Measurements from ENCODE around the gene SF3B2. TPM values are rescaled to one million over a fixed set of nuclear protein-coding genes. Genes with fewer than 3 reads are reported as not detected.

SF3B2 gene
- total and polyA plus RNA-seq, 4 donors = 50.5 to 67.6 (median 57.2) TPM

DNA sequence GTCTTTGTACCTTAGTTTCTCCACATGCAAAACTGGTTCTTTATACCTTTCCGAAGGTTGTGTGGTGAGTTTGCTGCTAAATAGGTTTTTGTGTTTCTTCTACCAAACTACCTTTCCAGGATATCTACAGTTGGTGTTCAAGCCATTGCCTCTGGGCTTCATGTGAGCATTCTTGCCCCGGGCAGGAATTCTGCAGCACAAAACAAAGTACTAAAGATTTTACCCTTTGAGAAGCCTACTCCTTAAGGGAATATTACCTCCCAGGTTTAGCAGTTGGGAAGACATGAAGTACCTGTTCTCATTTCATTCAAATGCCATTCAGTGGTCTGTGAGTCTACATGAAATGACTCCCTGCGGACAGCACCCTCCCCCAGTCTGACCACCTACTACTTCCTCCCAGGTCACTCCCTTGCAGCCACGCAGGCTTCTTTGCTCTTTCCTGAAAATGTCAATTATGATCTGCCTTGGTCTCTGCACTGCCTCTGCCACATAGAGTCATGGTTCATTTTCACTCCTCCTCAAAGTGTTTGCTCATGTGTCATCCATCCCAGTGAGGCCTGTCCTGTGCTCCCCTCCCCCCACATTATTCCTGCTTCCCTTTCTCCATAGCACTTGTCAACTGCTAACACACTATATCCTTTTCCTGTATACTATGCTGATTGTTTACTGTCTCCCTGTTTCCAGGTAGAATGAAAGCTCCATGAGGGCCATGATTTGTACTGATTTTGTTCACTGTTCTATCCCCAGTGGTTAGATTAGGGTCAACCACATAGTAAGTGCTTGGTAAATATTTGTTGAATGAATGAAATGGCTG is 54.8 kb downstream of the SF3B2 start:
- TF ChIP-seq TAF1 (conservative IDR thresholded peaks at IDR 0.05) = no peak
- no peak for TF ChIP-seq JUND (IDR thresholded peaks at IDR 0.05)
- TF ChIP-seq, protein P1, sequence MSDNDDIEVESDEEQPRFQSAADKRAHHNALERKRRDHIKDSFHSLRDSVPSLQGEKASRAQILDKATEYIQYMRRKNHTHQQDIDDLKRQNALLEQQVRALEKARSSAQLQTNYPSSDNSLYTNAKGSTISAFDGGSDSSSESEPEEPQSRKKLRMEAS (IDR thresholded peaks at IDR 0.05) = no peak
- TF ChIP-seq, protein P2, sequence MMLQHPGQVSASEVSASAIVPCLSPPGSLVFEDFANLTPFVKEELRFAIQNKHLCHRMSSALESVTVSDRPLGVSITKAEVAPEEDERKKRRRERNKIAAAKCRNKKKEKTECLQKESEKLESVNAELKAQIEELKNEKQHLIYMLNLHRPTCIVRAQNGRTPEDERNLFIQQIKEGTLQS (IDR thresholded peaks at IDR 0.05) = no peak
- TF ChIP-seq HNF4G (IDR thresholded peaks at IDR 0.05) = no peak
- TF ChIP-seq YY1 (IDR thresholded peaks at IDR 0.05) = no peak
- TF ChIP-seq RXRA (IDR thresholded peaks at IDR 0.05) = no peak
- TF ChIP-seq SP1 (IDR thresholded peaks at IDR 0.05) = no peak
- TF ChIP-seq RAD21 (IDR thresholded peaks at IDR 0.05) = no peak
- TF ChIP-seq, protein P3, sequence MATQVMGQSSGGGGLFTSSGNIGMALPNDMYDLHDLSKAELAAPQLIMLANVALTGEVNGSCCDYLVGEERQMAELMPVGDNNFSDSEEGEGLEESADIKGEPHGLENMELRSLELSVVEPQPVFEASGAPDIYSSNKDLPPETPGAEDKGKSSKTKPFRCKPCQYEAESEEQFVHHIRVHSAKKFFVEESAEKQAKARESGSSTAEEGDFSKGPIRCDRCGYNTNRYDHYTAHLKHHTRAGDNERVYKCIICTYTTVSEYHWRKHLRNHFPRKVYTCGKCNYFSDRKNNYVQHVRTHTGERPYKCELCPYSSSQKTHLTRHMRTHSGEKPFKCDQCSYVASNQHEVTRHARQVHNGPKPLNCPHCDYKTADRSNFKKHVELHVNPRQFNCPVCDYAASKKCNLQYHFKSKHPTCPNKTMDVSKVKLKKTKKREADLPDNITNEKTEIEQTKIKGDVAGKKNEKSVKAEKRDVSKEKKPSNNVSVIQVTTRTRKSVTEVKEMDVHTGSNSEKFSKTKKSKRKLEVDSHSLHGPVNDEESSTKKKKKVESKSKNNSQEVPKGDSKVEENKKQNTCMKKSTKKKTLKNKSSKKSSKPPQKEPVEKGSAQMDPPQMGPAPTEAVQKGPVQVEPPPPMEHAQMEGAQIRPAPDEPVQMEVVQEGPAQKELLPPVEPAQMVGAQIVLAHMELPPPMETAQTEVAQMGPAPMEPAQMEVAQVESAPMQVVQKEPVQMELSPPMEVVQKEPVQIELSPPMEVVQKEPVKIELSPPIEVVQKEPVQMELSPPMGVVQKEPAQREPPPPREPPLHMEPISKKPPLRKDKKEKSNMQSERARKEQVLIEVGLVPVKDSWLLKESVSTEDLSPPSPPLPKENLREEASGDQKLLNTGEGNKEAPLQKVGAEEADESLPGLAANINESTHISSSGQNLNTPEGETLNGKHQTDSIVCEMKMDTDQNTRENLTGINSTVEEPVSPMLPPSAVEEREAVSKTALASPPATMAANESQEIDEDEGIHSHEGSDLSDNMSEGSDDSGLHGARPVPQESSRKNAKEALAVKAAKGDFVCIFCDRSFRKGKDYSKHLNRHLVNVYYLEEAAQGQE (IDR thresholded peaks at IDR 0.05) = no peak
- TF ChIP-seq, protein P4, sequence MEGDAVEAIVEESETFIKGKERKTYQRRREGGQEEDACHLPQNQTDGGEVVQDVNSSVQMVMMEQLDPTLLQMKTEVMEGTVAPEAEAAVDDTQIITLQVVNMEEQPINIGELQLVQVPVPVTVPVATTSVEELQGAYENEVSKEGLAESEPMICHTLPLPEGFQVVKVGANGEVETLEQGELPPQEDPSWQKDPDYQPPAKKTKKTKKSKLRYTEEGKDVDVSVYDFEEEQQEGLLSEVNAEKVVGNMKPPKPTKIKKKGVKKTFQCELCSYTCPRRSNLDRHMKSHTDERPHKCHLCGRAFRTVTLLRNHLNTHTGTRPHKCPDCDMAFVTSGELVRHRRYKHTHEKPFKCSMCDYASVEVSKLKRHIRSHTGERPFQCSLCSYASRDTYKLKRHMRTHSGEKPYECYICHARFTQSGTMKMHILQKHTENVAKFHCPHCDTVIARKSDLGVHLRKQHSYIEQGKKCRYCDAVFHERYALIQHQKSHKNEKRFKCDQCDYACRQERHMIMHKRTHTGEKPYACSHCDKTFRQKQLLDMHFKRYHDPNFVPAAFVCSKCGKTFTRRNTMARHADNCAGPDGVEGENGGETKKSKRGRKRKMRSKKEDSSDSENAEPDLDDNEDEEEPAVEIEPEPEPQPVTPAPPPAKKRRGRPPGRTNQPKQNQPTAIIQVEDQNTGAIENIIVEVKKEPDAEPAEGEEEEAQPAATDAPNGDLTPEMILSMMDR (IDR thresholded peaks at IDR 0.05; ENCODE audit: low read depth, low read length, missing input control) = no peak
- DNase-seq (ENCODE audit: low spot score) = no peak
- no peak overlapping the region for H3K9ac ChIP-seq (ENCODE audit: low read depth in 1 of 2, low read length in 2 of 2)
- no peak overlapping the region for H3K27ac ChIP-seq (ENCODE audit: low read depth in 1 of 2, low read length in 2 of 2)
- WGBS = 87% methylated on average over 4 of the region's 4 CpGs
- peaks cover 0 to 2% (median under 1%) of the 10 kb centered on the region in 4 donors for H3K4me1 ChIP-seq (ENCODE audit: control insufficient read depth in 4 of 4, insufficient read depth in 4 of 4, low read length in 3 of 4)
- no peaks in the 10 kb centered on the region for H3K36me3 ChIP-seq (ENCODE audit: control insufficient read depth in 4 of 4, insufficient read depth in 3 of 4, low read depth in 1 of 4, low read length in 3 of 4)
- no peaks in the 10 kb centered on the region for H3K27me3 ChIP-seq (ENCODE audit: control insufficient read depth in 4 of 4, insufficient read depth in 4 of 4, low read length in 3 of 4)
- no peak overlapping the region for H3K4me3 ChIP-seq (ENCODE audit: low read depth in 1 of 3, low read length in 3 of 3)
- no peaks in the 10 kb centered on the region for H3K9me3 ChIP-seq (ENCODE audit: control insufficient read depth in 4 of 4, low read length in 3 of 4)

DNA sequence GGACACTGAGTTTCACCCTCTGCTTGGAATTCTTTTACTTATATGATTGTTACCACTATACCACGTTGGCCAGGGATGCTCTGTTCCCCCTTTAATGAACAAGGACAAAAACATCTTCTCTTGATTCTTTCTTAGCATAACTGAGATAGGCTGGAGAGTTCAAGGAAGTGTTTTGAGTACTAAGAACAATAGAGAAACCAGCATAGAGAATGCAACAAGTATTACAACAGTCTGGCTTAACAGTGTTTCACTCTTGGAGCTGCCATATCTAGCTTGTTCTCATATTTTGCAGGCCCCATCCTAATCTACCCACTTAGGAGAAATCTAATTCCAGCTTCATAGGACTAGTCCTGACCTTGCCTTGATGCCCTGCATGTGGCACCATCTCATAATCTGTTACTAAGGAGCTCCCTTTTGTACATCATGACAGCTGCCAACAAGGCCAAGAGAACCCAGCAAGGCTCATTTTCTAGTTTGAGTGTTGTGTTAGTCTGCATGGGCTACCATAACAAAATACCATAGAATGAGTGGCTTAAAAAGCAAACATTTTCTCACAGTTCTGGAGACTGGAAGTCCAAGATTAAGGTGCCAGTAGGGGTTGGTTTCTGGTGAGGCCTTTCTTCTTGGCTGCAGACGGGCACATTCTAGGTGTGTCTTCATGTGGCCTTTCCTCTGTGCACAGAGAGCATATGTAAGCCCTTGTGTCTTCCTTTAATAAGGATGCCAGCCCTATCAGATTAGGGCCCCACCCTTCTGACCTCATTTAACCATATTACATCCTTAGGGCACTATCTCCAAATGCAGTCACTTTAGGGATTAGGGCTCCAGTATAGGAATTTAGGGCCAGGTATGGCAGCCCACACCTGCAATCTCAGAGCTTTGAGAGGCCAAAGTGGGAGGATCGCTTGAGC is 55.7 kb downstream of the SF3B2 start:
- Histone ChIP-seq H3K4me1 (ENCODE audit: control insufficient read depth in 4 of 4, insufficient read depth in 4 of 4, low read length in 3 of 4) (peaks cover 0 to 5% (median 2%) of the 10 kb centered on the region in 4 donors), H3K36me3 (ENCODE audit: control insufficient read depth in 4 of 4, insufficient read depth in 3 of 4, low read depth in 1 of 4, low read length in 3 of 4) (no peaks in the 10 kb centered on the region), H3K27me3 (ENCODE audit: control insufficient read depth in 4 of 4, insufficient read depth in 4 of 4, low read length in 3 of 4) (no peaks in the 10 kb centered on the region), H3K9me3 (ENCODE audit: control insufficient read depth in 4 of 4, low read length in 3 of 4) (no peaks in the 10 kb centered on the region), H3K9ac (ENCODE audit: low read depth in 1 of 2, low read length in 2 of 2) (no peak overlapping the region), H3K27ac (ENCODE audit: low read depth in 1 of 2, low read length in 2 of 2) (no peak overlapping the region), H3K4me3 (ENCODE audit: low read depth in 1 of 3, low read length in 3 of 3) (no peak overlapping the region)
- WGBS = 92% methylated on average over 3 of the region's 3 CpGs
- DNase-seq (ENCODE audit: low spot score) = no peak
- TF ChIP-seq SP1 (IDR thresholded peaks at IDR 0.05) (no peak), NR2F2 (IDR thresholded peaks at IDR 0.05) (no peak), HNF4G (IDR thresholded peaks at IDR 0.05) (no peak), TAF1 (conservative IDR thresholded peaks at IDR 0.05) (no peak), EGR1 (IDR thresholded peaks at IDR 0.05; ENCODE audit: low read depth in 2 of 2) (no peak), FOXA1 (IDR thresholded peaks at IDR 0.05) (no peak), YY1 (IDR thresholded peaks at IDR 0.05) (no peak), RXRA (IDR thresholded peaks at IDR 0.05) (no peak), JUND (IDR thresholded peaks at IDR 0.05) (no peak), FOXA2 (IDR thresholded peaks at IDR 0.05) (no peak), GABPA (IDR thresholded peaks at IDR 0.05 in 1 of 2, conservative IDR thresholded peaks at IDR 0.05 in 1 of 2) (no peak), HNF4A (conservative IDR thresholded peaks at IDR 0.05) (no peak)
- TF ChIP-seq, protein P2 (IDR thresholded peaks at IDR 0.05) = no peak
- TF ChIP-seq, protein P5, sequence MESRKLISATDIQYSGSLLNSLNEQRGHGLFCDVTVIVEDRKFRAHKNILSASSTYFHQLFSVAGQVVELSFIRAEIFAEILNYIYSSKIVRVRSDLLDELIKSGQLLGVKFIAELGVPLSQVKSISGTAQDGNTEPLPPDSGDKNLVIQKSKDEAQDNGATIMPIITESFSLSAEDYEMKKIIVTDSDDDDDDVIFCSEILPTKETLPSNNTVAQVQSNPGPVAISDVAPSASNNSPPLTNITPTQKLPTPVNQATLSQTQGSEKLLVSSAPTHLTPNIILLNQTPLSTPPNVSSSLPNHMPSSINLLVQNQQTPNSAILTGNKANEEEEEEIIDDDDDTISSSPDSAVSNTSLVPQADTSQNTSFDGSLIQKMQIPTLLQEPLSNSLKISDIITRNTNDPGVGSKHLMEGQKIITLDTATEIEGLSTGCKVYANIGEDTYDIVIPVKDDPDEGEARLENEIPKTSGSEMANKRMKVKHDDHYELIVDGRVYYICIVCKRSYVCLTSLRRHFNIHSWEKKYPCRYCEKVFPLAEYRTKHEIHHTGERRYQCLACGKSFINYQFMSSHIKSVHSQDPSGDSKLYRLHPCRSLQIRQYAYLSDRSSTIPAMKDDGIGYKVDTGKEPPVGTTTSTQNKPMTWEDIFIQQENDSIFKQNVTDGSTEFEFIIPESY (IDR thresholded peaks at IDR 0.05) = no peak
- TF ChIP-seq, protein P4 (IDR thresholded peaks at IDR 0.05; ENCODE audit: low read depth, low read length, missing input control) = no peak

Measured in liver (tissue), 9 donors.